GM18873 (cell line): ENCODE data around the gene DLEC1.

Experiments used
- ATAC-seq: cut with Tn5 transposase; IDR thresholded peaks from one replicate; pipeline ENCODE4 v1.9.1; 2021; ENCODE audit warnings: mild to moderate bottlenecking, moderate library complexity, moderate number of reproducible peaks; ENCODE audit not compliant: unreplicated experiment, low FRiP score

The DLEC1 gene

DNA sequence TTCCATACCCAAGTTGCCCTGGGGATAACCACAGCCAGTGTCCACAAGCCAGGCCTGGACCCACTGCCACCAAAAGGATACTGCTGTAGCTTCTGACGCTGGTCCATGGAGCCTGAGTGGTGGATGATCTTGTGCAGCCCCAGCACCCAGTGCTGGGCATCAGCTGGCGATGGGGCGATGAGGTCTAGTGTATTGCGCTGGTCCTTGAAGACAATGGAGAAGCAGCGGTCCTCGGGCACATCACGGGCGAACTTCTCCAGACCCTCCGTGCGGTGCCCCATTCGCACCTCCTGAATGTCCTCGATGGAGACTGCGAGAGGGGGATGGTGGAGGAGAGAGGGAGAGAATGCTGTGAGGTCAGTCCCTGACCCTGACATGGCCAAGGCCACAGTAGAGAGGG is 22.6 kb upstream of the DLEC1 start:
- no peak for ATAC-seq

DNA sequence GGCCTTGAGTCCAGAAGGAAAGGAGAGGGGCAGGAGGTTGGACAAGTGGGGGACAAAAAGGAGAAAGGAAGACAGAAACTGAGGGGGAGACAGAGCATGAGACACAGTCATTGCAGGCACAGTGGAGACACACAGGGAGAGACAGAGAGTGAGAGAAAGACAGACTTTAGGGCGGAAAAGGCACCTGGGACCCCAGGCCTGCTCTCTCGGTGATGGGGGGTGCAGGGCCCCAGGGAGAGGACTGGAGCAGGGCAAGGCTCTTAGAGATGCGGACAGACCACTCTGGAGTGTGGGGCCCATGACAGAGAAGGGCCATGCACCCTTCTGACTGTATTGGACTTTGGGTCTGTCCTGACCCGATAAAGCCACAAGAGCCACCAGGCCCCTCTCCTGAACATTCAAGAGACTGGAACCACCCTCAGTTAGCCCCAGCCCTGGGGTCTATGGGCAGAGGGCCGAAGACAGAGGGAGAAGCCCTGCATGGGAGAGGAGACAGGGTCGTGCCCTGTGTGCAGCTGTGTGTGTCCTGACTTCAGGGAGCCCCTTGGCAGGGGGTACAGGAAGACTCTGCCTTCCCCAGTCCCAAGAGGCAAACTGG is 22.1 kb upstream of the DLEC1 start:
- ATAC-seq: no peak

DNA sequence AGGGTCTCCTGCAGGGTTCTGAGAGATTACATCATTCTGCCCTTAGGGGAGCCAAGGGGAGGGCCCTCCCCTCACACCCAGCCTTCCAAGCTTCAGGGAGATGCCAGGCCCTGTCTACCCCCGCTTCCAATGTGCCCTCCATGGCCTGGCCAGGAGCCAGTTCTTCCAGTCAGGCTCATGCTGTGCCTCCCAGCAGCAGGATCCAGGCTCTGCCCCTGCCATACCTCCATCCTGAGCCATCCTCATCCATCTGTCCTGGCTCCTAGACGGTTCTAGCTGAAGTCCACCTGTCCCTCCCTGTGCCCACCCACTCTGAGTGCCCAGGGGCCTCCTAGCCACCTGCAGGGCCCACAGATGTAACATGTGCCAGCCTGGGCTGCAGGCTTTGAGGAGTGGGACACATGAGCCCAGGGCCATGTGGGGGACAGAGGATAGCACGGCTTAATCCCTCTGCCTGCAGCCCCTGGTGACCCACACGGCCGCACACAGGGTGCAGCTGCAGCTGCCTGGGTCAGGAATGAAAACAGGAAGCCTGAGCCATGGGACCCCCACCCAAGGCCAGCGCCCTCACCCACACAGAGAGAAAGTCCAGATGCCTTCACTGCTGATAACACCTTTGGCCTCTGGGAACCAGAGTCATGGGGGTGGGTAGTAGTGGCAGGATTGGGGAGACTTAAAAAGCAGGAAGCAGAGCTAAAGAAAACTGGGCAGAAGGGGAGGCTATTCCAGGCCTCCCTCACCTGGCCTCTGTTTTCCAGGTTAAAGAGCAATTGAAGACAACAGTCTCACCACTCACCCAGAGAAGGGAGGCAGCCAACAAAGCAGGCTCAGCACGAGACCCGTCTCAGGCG is 21.3 kb upstream of the DLEC1 start:
- no peak for ATAC-seq

DNA sequence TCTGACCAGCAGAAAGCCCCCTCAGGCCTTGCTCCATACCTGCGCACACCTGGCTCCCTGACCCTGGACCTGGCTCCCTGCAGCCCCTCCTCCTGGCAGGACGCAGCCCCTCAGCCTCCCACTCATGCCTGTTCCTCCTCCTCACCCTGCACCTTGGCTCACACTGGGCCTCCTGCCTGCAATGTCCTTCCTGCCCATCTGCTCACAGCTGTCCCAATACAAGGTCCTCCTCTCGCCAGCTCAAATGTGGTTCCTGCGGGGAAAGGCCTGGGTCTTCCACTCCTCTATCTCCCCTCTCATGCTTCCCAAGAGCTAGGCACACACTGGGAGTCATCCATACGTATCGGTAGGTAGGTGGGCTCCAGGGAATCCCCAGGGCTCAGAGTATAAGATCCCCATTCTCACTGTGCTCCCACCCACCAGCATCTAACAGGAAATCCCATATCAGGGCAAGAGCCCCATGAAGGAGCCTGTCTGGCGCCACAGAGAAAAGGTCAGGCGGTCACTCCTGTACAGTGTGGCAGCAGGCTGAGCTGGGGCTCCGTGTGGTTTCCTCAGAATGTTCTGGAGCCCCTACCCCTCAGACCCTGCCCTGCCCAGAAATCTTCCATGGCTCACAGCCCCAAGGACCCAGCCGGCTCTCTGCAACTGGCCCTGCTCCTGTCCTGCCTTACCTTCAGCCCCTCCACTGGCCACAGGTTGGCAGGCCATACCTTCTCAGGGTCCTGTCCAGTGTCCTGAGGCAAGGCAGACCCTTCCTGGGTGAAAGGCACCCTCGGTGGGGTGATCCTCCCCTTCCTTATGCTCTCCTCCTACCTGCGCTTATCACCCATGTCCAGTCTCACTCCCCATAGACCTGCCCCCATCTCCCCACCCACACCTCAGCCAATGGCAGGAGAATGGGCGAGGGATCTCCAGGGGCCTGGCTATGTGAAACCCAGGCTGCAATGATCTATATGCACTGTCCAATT is 20.4 kb upstream of the DLEC1 start:
- ATAC-seq: no peak

- no peak for ATAC-seq
These were observed 19.2 kb upstream of the DLEC1 start for GRCh38 chr3:38019658-38020341.

- no peak for ATAC-seq
These were observed 18.7 kb upstream of the DLEC1 start for GRCh38 chr3:38020342-38020726.

GRCh38 chr3:38021196-38021595 is 17.8 kb upstream of the DLEC1 start:
- no peak for ATAC-seq

- ATAC-seq: no peak
These were observed 16.7 kb upstream of the DLEC1 start for GRCh38 chr3:38022301-38022700.

GRCh38 chr3:38022896-38023709 is 15.9 kb upstream of the DLEC1 start:
- ATAC-seq: no peak

GRCh38 chr3:38026856-38027255 is 12.2 kb upstream of the DLEC1 start:
- ATAC-seq: no peak

- ATAC-seq: no peak
These were observed 11.2 kb upstream of the DLEC1 start for GRCh38 chr3:38027466-38028465.

GRCh38 chr3:38028621-38029361 is 10.2 kb upstream of the DLEC1 start:
- no peak for ATAC-seq

- ATAC-seq: no peak
These were observed 9.4 kb upstream of the DLEC1 start, which contains the start of gene PLCD1 for GRCh38 chr3:38029400-38030125. PLCD1 (minus strand) TSS chr3:38029642; CDS start chr3:38029539, 103 bp downstream.

DNA sequence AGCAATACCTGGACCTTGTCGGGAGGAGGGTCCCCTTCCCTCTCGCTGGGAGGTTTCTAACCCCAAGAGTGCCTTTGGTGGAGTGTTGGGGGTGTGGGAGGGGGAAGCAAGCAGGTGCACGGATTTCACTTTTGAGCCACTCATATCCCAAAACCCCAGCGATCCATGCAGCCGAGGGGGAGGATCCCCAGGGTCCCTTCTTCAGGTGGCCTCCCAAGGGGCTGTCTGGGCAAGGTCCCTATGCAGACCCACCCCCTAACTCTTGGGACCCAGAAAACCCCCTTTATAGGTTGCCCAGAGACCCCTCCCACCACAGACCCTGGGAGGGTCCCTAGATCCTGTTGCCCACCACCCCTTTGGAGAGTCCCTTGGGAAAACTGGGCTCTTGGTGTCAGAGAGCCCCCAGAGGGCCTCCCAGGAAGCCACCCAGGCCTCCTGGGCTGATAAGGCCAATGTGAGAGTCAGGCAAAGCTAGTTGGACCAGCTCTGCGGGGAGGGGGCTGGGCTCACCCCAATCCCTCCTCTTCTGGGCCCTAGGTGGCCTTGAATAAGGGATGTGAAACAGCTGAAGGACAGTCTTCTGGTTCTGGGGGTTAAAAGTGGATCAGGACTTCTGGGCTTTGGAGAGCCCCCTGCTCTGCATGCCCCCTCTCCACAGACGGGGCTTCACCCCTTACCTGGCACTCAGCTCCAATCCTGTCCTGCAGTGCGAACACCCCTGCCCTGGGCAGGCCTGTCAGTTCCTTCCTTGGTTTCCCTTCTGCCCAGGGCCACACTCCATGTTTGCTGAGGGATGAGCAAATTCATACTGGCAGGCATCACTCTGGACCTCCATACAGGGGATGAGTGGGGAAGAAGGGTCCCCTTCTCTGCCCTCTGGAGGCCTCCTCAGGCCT is 8.6 kb upstream of the DLEC1 start:
- no peak for ATAC-seq

DNA sequence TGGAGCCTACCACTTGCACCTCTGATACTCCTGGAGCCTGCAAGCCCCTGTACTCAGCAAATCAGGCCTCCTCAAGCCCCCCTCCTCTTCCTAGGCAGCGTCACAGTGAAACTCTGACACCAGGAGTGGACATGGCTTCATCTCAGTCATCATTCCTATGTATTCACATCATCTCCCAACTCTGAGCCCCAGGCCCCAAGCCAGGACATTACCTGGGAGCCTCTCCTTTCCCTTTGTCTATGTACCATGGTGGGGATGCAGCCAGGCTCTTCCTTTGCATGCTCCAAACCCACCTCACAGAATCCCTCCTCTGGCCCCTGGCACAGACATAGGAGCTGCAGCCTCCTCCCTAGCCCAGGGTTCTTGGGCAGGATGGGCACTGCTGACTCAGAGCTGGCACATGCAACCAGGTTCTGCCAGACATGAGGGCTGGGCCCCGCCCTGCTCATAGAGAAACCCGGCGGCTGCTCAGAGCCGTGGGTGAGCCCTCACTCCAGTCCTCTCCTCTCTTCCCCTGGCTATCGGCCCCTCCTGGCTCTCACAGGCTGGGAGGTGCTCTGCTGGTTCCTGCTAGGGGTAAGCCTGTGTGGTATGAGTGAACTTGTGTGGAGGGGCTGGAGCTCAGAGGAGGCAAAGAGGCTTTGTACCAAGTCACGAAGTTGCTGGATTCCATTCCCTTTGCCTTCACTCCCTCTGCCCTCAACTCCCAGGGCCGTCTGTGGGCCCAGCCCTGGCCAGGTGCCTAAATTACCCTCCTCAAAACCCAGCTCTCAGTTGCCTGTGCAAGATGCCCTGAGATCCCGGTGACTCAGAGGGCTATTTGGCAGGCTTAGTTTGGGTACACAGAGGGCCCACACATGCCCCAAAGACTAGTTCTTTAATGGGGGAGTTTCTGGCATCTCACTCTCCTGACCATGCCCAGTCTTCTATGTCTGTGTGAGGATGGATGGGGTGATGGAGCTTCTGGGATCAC is 7.7 kb upstream of the DLEC1 start:
- ATAC-seq: no peak
